Kidney (tissue), 14 donors: ENCODE measurements around the gene ZFPL1. TPM values are rescaled to one million over a fixed set of nuclear protein-coding genes. Genes with fewer than 3 reads are reported as not detected.

Experiments used
- DNase-seq, 5 donors: peaks; one replicate each; pipeline ENCODE4 v3.0.0-alpha.2; 2013 to 2020
- FAIRE-seq: peaks from 2 replicates; lab custom pipeline; 2012; peaks lifted over from hg19 to GRCh38; lab: Jason Lieb, UNC
- H3K27ac ChIP-seq, 2 donors: one replicate each; pipeline ENCODE4 v1.7.0; 2013; ENCODE audit warnings: low read depth in 2 of 2, low read length in 2 of 2, inconsistent platforms in 1 of 2
- H3K27me3 ChIP-seq: one replicate; pipeline ENCODE4 v1.7.1; 2013; ENCODE audit warnings: low read length, inconsistent platforms; ENCODE audit not compliant: control insufficient read depth, insufficient read depth
- H3K36me3 ChIP-seq, 3 donors: one replicate each; pipeline versions ENCODE4 v1.7.0 to v1.7.1; 2013; ENCODE audit warnings: low read length in 3 of 3, control low read depth in 1 of 3, inconsistent platforms in 1 of 3; ENCODE audit not compliant: insufficient read depth in 3 of 3, control insufficient read depth in 2 of 3
- H3K4me1 ChIP-seq, 3 donors: one replicate each; pipeline versions ENCODE4 v1.7.0 to v1.7.1; 2013; ENCODE audit warnings: low read length in 3 of 3, inconsistent platforms in 1 of 3, low read depth in 1 of 3; ENCODE audit not compliant: control insufficient read depth in 2 of 3, insufficient read depth in 2 of 3
- H3K4me3 ChIP-seq, 3 donors: one replicate each; pipeline versions ENCODE4 v1.7.0 to v1.8.1; 2013; ENCODE audit warnings: low read length in 3 of 3, control low read depth in 1 of 3, inconsistent platforms in 1 of 3
- H3K9ac ChIP-seq, 3 donors: one replicate each; pipeline versions ENCODE4 v1.7.0 to v1.7.1; 2013; ENCODE audit warnings: low read length in 3 of 3, control low read depth in 1 of 3, inconsistent platforms in 1 of 3
- H3K9me3 ChIP-seq, 3 donors: one replicate each; pipeline versions ENCODE4 v1.7.0 to v1.7.1; 2013; ENCODE audit warnings: low read length in 3 of 3, control low read depth in 1 of 3, inconsistent platforms in 1 of 3; ENCODE audit not compliant: control insufficient read depth in 2 of 3, insufficient read depth in 1 of 3
- CTCF ChIP-seq: IDR thresholded peaks from 3 replicates; pipeline ENCODE4 v1.5.1; 2012; ENCODE audit warnings: mild to moderate bottlenecking, moderate library complexity, borderline replicate concordance; ENCODE audit not compliant: insufficient read depth; ENCODE audit errors: extremely low read depth
- intact Hi-C: fragments of 100-400 bp; cut with DNase I; formaldehyde crosslinking; loops from one replicate; pipeline ENCODE4 v1.11.1; 2022
- polyA plus RNA-seq: library from polyadenylated mRNA; stranded (reverse); fragments of 350-450 nt; fragmentation: Illumina TruSeq; extraction: RNeasy Lipid Tissue Mini Kit (QIAGEN cat#74804); gene quantifications from one replicate; pipeline ENCODE4 v1.2.3, GENCODE V29; 2014; ENCODE audit warnings: low read depth, low replicate concordance; ENCODE audit not compliant: insufficient read depth
- total RNA-seq: library from RNA; stranded (reverse); fragmentation: NEBNext Ultra II Directional; extraction: Animal tissue kit (Norgen Biotek cat#: 25700); gene quantifications from one replicate; pipeline ENCODE4 v1.2.1, GENCODE V29; 2021
- donor health status: control.
- donor health status: control.
- donor health status: control.
- donor health status: control.
- donor health status: control.
- donor health status: DM: yes; HTN: yes; CAD: no.
- donor health status: Normal renal cell carcinoma (clear cell type).

The ZFPL1 gene
- total and polyA plus RNA-seq, 2 donors from 2014 or later: 31.4 to 43.1 TPM

GRCh38 chr11:65083134-65083833 is 738 bp upstream of the ZFPL1 start:
- DNase-seq: no peak
- H3K27me3 ChIP-seq: no peaks in the 10 kb centered on the region
- H3K9ac ChIP-seq: peak overlapping the region in 2 of 3 donors; percentile 47 to 94
- peaks cover 0 to 18% (median 9%) of the 10 kb centered on the region in 3 donors for H3K4me1 ChIP-seq
- peaks cover 8 to 20% (median 12%) of the 10 kb centered on the region in 3 donors for H3K36me3 ChIP-seq
- intact Hi-C loops: no loop called here
- peak overlapping the region; percentile 56 to 97 (median 91) for H3K4me3 ChIP-seq
- TF ChIP-seq CTCF: no peak
- no peak for FAIRE-seq
- H3K27ac ChIP-seq: peak overlapping the region in 1 of 2 donors; percentile 95
- H3K9me3 ChIP-seq: no peaks in the 10 kb centered on the region

- peak overlapping the region; percentile 78 to 95 (median 94) for H3K9ac ChIP-seq
- peak overlapping the region; percentile 95 to 97 for H3K27ac ChIP-seq
- peaks cover 0 to 18% (median 9%) of the 10 kb centered on the region in 3 donors for H3K4me1 ChIP-seq
- intact Hi-C loops: no loop called here
- no peaks in the 10 kb centered on the region for H3K9me3 ChIP-seq
- H3K4me3 ChIP-seq: peak overlapping the region; percentile 91 to 99 (median 97)
- DNase-seq (no peak), FAIRE-seq (no peak)
- no peaks in the 10 kb centered on the region for H3K27me3 ChIP-seq
- TF ChIP-seq CTCF: no peak
- H3K36me3 ChIP-seq: peaks cover 8 to 31% (median 12%) of the 10 kb centered on the region in 3 donors
These were observed 765 bp downstream of the ZFPL1 start for GRCh38 chr11:65084598-65085375.

DNA sequence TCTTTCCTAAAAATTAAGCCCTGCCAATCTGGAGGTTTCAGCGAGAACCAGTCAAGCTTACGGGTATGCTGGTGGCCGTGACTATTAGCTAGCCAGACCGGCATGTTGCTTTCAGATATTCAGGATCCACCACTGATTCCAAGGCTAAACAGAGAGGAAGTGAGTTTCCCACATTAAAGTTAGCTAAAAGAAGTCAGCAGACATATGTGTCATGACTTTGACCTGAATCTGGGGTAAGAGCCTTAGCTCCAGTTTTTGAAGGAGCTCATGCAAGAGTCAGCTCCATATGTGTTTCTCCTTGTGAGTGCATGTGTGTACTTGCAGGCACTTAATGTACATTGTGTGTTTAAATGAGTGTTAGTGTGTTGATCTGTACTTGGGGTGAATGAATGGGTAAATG is 1.4 kb downstream of the ZFPL1 start:
- H3K4me1 ChIP-seq: peaks cover 0 to 18% (median 9%) of the 10 kb centered on the region in 3 donors
- H3K27ac ChIP-seq: no peak overlapping the region
- intact Hi-C loops: no loop called here
- H3K4me3 ChIP-seq: no peak overlapping the region
- DNase-seq (no peak), FAIRE-seq (no peak)
- H3K27me3 ChIP-seq: no peaks in the 10 kb centered on the region
- H3K36me3 ChIP-seq: peaks cover 8 to 31% (median 12%) of the 10 kb centered on the region in 3 donors
- no peak for TF ChIP-seq CTCF
- H3K9ac ChIP-seq: peak overlapping the region in 1 of 3 donors; percentile 94
- no peaks in the 10 kb centered on the region for H3K9me3 ChIP-seq
